SH-SY5Y (cell line): ENCODE data around the gene ADAM15.

Source experiments
- GATA2 ChIP-seq: IDR thresholded peaks from 2 replicates; pipeline ENCODE4 v1.6.1; 2011; ENCODE audit warnings: mild to moderate bottlenecking, low read depth, low read length
- GATA3 ChIP-seq: IDR thresholded peaks from 2 replicates; pipeline ENCODE4 v1.6.1; 2011; ENCODE audit warnings: low read depth, mild to moderate bottlenecking, low read length, moderate library complexity

Gene ADAM15, protein sequence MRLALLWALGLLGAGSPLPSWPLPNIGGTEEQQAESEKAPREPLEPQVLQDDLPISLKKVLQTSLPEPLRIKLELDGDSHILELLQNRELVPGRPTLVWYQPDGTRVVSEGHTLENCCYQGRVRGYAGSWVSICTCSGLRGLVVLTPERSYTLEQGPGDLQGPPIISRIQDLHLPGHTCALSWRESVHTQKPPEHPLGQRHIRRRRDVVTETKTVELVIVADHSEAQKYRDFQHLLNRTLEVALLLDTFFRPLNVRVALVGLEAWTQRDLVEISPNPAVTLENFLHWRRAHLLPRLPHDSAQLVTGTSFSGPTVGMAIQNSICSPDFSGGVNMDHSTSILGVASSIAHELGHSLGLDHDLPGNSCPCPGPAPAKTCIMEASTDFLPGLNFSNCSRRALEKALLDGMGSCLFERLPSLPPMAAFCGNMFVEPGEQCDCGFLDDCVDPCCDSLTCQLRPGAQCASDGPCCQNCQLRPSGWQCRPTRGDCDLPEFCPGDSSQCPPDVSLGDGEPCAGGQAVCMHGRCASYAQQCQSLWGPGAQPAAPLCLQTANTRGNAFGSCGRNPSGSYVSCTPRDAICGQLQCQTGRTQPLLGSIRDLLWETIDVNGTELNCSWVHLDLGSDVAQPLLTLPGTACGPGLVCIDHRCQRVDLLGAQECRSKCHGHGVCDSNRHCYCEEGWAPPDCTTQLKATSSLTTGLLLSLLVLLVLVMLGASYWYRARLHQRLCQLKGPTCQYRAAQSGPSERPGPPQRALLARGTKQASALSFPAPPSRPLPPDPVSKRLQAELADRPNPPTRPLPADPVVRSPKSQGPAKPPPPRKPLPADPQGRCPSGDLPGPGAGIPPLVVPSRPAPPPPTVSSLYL

GRCh38 chr1:155050560-155051341 lies at the start of gene ADAM15:
Gene ADAM15 (plus strand): TSS chr1:155051316. CDS start chr1:155051387, 71 bp downstream.
- TF ChIP-seq GATA3 (no peak), GATA2 (no peak)

DNA sequence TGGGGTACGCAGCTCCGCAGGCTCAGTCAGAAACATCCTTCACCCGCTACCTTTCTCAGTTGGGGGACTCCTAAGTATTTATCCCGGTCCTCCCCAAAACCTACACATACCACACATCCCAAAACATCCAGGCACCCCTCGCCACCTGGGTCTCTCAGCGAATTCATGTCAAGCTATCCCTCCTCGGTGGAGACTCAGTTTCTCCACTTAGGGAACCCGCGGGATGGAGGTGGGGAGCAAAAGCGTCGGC lies 49.8 kb upstream of the ADAM15 start:
- TF ChIP-seq GATA2 (no peak), GATA3 (no peak)

DNA sequence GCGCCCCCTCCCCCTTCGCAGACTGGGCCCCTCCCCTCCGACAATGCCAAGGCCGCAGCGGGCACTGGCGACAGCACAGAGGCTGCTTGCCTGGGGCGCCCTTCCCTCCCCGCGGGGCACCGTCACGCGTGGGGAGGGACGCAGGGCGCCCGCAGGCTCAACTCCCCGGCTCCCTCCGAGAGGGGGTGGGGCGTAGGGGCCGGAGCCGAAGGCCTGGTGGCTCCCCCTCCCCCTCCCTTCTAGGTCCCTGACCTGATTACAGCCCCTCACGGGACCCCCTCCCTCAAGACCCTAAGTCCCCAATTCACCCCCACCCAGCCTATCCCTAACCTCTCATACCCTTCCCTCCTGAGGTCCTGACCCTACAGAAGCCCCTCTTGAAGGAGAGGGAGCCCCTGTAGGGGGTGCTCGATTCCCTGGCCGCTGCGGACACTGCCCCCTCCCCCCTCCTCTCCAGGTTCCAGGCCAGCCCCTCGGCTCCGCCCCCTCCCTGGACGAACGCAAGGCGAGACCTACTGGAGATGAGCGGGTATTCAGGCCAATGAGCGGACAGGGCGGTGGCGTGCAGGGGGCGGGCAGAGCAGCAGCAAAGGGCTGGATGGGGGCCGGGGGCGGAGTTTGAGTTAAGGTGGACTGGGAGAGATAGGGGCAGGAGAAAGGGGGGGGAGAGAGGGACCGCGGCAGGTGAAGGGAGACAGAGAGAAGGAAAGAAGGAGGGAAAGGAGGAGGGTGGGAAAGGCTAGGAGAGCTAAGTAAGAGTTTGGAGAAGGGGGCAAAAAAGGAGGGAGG lies 49.2 kb upstream of the ADAM15 start:
- TF ChIP-seq GATA2 (no peak), GATA3 (no peak)

GRCh38 chr1:155002464-155003226 lies 48.5 kb upstream of the ADAM15 start, which contains the start of gene ZBTB7B:
Gene ZBTB7B (plus strand): TSS chr1:155002802. CDS start chr1:155014661, 11,859 bp downstream.
- TF ChIP-seq GATA2: no peak
- no peak for TF ChIP-seq GATA3

- TF ChIP-seq GATA3 (no peak), GATA2 (no peak)
Measured at GRCh38 chr1:155003227-155003765, 47.8 kb upstream of the ADAM15 start.

DNA sequence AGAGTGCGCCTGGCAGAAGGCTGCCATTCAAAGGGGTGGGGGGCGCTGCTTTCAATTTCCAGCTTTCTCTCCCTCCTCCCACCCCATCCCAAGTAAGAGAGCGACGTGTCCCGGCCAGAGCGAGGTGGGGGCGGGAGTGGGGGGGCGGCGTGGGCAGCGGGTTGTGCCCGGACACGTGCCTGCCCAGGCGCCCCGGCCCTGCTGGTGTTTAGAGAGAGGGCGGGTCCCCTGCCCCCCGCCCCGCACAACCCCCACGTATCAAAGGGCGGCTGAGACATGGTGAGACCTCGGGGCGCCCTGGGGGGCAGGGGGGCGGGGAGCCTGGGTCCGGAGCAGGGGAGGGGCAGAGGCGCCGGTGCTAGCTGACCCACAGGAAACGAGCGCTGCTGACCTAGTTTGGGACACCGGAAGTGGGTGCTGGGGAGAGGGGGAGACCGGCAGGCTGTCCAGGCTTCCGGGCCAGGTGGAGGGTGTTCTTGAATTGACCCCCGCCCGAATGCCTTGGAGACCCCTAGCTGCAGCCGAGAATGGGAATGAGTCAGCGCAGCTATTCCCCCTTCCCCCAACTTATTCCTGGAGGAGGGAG lies 47.3 kb upstream of the ADAM15 start:
- TF ChIP-seq GATA3 (no peak), GATA2 (no peak)

DNA sequence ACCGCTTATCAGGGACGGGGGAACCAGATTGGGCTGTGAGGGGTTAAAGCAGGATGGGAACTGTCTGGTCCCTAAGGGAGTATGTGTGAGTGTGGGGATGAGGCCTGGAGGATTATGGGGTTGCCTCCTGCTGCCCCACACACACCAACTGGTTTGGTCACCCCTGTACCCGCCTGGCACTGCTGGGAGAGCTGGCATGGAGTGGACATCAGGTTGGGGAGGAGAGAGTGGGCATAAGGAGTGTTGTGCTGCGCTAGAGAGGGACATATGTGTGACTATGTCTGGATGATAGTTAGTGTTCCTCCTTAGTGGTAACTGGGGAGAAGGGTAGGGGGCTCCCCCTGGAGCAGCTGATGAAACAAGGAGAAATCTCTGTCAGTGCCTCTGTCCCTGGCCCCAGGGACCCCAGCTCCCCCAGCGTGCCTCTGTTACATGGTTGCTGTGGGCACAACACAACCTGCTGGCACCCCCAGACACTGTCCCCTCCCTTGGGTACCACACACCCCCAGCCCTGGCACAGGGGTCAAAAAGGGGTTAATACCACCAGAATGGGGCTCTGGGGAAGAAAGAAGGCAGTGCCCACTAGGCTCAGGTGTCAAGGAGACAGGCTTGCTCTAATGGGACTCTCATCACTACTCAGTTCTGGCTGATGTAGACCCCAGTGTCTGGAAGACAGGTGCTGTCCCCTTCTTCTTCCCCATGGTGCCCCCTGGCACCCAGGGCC lies 46.6 kb upstream of the ADAM15 start:
- no peak for TF ChIP-seq GATA2
- TF ChIP-seq GATA3: no peak

- no peak for TF ChIP-seq GATA3
- TF ChIP-seq GATA2: no peak
Measured at GRCh38 chr1:155005076-155006011, 45.8 kb upstream of the ADAM15 start.

GRCh38 chr1:155006601-155007101 lies 44.5 kb upstream of the ADAM15 start:
- TF ChIP-seq GATA2: no peak
- no peak for TF ChIP-seq GATA3

DNA sequence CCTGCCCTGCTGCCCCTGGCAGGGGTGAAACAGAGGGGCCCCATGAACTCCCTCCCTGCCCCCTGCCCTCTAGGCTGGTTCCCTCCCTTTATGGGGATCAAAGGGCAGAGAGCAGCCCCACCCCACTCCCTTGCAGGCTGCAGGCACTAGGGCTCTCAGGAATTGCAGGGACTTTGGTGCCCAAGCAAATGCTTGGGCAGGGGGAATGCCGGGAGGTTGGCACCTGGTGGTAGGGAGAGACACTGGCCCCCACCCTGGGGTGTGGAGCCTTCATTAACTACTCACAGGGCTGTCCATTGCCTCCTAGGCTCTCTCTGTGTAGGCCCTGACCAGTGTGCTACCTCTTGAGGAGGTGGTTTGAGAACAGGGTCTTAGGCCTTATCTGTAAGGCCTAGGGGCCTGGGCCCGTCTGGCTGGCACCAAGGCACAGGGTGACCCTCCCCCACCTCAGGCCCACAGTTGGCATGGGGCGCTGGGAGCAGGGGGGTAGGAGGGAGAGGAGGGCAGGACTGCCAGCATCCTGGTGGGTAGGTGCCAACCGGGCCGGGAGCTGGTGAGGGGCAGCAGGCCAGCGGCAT lies 43.8 kb upstream of the ADAM15 start:
- TF ChIP-seq GATA3: no peak
- TF ChIP-seq GATA2: no peak
